ENCODE results near the gene CDC37. TPM values are rescaled to one million over a fixed set of nuclear protein-coding genes. Genes with fewer than 3 reads are reported as not detected.

CDC37 gene
- total RNA-seq, 4 donors from 2014 or later, result 133 to 189 (median 163) TPM

- Histone ChIP-seq H3K27me3 (no peaks in the 10 kb centered on the region), H3K4me1 (no peaks in the 10 kb centered on the region), H3K27ac (no peak overlapping the region), H3K9me3 (no peaks in the 10 kb centered on the region), H3K36me3 (peaks cover 0 to 85% of the 10 kb centered on the region in 2 donors), H3K4me3 (no peak overlapping the region)
- DNase-seq (no peak), ATAC-seq (no peak)
- intact Hi-C loops (cut with DNase I; ENCODE audit: low total_unique reads) (no loop called here), in situ Hi-C loops (cut with MboI; ENCODE audit: low sequenced_read_pairs in 4 of 4) (no loop called here)
- TF ChIP-seq CTCF (IDR thresholded peaks at IDR 0.05 in 4 of 5, conservative IDR thresholded peaks at IDR 0.05 in 1 of 5) (no peak), POLR2A (IDR thresholded peaks at IDR 0.05) (no peak)
Observed at GRCh38 chr19:10364644-10365043, 38.7 kb downstream of the CDC37 start.

- no peak for DNase-seq
- Histone ChIP-seq H3K4me1 (no peaks in the 10 kb centered on the region), H3K27me3 (no peaks in the 10 kb centered on the region), H3K4me3 (no peak overlapping the region), H3K9me3 (no peaks in the 10 kb centered on the region), H3K36me3 (peaks cover 0 to 92% of the 10 kb centered on the region in 2 donors), H3K27ac (no peak overlapping the region)
- in situ Hi-C loops (cut with MboI; ENCODE audit: low sequenced_read_pairs in 4 of 4), result no loop called here
- TF ChIP-seq POLR2A (IDR thresholded peaks at IDR 0.05) (no peak), CTCF (IDR thresholded peaks at IDR 0.05 in 4 of 5, conservative IDR thresholded peaks at IDR 0.05 in 1 of 5) (no peak)
- intact Hi-C loops (cut with DNase I; ENCODE audit: low total_unique reads), result no loop called here
- ATAC-seq, result no peak
Observed at GRCh38 chr19:10363789-10364281, 39.5 kb downstream of the CDC37 start.

GRCh38 chr19:10362259-10362658 lies 41.1 kb downstream of the CDC37 start:
- ATAC-seq, result no peak
- in situ Hi-C loops (cut with MboI; ENCODE audit: low sequenced_read_pairs in 4 of 4), result no loop called here
- intact Hi-C loops (cut with DNase I; ENCODE audit: low total_unique reads), result no loop called here

GRCh38 chr19:10361569-10362011 lies 41.8 kb downstream of the CDC37 start:
- no peak for TF ChIP-seq POLR2A (IDR thresholded peaks at IDR 0.05)
- TF ChIP-seq CTCF (IDR thresholded peaks at IDR 0.05 in 4 of 5, conservative IDR thresholded peaks at IDR 0.05 in 1 of 5), result no peak
- H3K4me3 ChIP-seq, result no peak overlapping the region
- H3K27ac ChIP-seq, result no peak overlapping the region
- no peaks in the 10 kb centered on the region for H3K27me3 ChIP-seq
- H3K4me1 ChIP-seq, result no peaks in the 10 kb centered on the region
- no peak for DNase-seq
- intact Hi-C loops (cut with DNase I; ENCODE audit: low total_unique reads), result no loop called here
- H3K36me3 ChIP-seq, result peaks cover 0 to 90% of the 10 kb centered on the region in 2 donors
- no peaks in the 10 kb centered on the region for H3K9me3 ChIP-seq
- in situ Hi-C loops (cut with MboI; ENCODE audit: low sequenced_read_pairs in 4 of 4), result no loop called here
- no peak for ATAC-seq

More at GRCh38 chr19:10362259-10362658, 41.1 kb downstream of the CDC37 start:
- Histone ChIP-seq H3K4me3 (no peak overlapping the region), H3K27ac (no peak overlapping the region), H3K36me3 (peaks cover 0 to 94% of the 10 kb centered on the region in 2 donors), H3K9me3 (no peaks in the 10 kb centered on the region), H3K27me3 (no peaks in the 10 kb centered on the region), H3K4me1 (no peaks in the 10 kb centered on the region)
- DNase-seq, result no peak
- TF ChIP-seq CTCF (IDR thresholded peaks at IDR 0.05 in 4 of 5, conservative IDR thresholded peaks at IDR 0.05 in 1 of 5) (no peak), POLR2A (IDR thresholded peaks at IDR 0.05) (no peak)

- no peaks in the 10 kb centered on the region for H3K4me1 ChIP-seq
- ATAC-seq (no peak), DNase-seq (no peak)
- H3K27me3 ChIP-seq, result no peaks in the 10 kb centered on the region
- H3K36me3 ChIP-seq, result peaks cover 0 to 59% of the 10 kb centered on the region in 2 donors
- intact Hi-C loops (cut with DNase I; ENCODE audit: low total_unique reads), result no loop called here
- H3K27ac ChIP-seq, result no peak overlapping the region
- H3K9me3 ChIP-seq, result no peaks in the 10 kb centered on the region
- no peak overlapping the region for H3K4me3 ChIP-seq
- no peak for TF ChIP-seq CTCF (IDR thresholded peaks at IDR 0.05 in 4 of 5, conservative IDR thresholded peaks at IDR 0.05 in 1 of 5)
- TF ChIP-seq POLR2A (IDR thresholded peaks at IDR 0.05), result no peak
- in situ Hi-C loops (cut with MboI; ENCODE audit: low sequenced_read_pairs in 4 of 4), result no loop called here
Observed at GRCh38 chr19:10356431-10356830, 46.9 kb downstream of the CDC37 start.
